ENCODE data around the gene FNDC3A.

DNA sequence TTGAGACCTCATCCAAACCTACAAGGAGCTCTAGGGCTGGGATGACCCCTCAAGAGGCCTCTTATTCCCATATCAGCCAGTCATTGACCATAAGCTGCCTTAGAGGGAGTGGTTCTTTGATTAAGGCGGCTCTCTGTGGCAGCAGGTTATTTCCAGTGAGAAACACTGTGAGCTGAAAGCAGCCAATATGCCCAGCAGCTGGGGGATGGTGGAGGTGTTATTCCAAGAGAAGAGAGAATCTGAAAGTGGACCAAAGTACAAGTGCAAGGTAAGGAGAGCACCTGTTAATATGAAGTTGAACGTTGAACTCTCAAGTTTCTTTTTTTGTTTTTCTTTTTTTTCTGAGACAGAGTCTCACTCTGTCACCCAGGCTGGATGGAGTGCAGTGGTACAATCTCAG is 20.2 kb upstream of the FNDC3A start:
- TF ChIP-seq, protein P1, sequence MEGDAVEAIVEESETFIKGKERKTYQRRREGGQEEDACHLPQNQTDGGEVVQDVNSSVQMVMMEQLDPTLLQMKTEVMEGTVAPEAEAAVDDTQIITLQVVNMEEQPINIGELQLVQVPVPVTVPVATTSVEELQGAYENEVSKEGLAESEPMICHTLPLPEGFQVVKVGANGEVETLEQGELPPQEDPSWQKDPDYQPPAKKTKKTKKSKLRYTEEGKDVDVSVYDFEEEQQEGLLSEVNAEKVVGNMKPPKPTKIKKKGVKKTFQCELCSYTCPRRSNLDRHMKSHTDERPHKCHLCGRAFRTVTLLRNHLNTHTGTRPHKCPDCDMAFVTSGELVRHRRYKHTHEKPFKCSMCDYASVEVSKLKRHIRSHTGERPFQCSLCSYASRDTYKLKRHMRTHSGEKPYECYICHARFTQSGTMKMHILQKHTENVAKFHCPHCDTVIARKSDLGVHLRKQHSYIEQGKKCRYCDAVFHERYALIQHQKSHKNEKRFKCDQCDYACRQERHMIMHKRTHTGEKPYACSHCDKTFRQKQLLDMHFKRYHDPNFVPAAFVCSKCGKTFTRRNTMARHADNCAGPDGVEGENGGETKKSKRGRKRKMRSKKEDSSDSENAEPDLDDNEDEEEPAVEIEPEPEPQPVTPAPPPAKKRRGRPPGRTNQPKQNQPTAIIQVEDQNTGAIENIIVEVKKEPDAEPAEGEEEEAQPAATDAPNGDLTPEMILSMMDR (IDR thresholded peaks at IDR 0.05): no peak
- no peak for TF ChIP-seq POLR2A (IDR thresholded peaks at IDR 0.05)
- no peak for TF ChIP-seq POLR2AphosphoS5 (IDR thresholded peaks at IDR 0.05)

Data from prostate gland (tissue), 2 donors.